HG03460 (cell line): ENCODE data around the gene GJC2.
A peak's percentile ranks its signal among the peaks of the same experiment; 100 is the strongest.
"Not testable (repeated sequence)": the region's sequence is repeated elsewhere in the genome, so short reads cannot be mapped to it uniquely, and the experiment has no call there.

ENCODE experiments used
- ATAC-seq: cut with Tn5 transposase; IDR thresholded peaks from one replicate; pipeline ENCODE4 v1.9.1; 2021; ENCODE audit not compliant: unreplicated experiment

The GJC2 gene

DNA sequence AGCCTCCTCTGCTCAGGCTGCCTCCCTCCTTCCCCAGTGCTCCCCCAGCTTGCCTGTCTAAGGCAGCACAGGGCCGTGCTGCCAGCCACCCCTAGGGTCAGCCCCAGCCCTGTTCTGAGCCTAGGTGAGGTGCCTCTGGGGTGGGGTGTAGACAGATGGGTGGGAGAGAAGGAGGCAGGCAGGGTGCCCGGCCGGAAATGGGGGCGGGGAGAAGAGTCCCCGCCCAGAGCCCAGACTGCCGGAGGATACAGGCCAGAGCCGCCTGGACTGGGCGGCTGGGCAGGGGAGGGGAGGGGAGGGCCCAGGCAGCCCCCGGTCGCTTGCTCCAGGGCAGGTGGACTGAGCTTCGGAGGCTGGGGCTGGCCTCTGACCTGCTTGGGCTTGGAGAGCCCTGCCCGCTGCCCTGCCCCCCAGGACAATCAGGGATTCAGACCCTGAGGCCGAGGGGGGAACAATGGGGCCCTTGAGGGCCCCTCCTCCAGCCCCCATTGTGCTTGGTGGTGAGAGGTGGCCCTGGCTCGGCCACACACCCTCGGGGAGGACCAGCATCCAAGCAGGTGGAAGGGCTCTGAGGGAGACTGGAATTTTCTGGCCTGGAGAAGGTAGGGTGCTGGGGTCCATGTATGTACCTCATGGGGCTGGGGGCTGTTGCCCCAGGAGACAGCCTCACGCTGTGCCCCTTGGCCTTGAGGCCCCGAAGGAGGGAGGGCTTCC, at the start of gene GJC2:
GJC2 (plus strand) TSS at position 525 of the 714 bp plus-strand sequence. CDS start 7,829 bp downstream, outside the sequence.
- ATAC-seq, result no peak

DNA sequence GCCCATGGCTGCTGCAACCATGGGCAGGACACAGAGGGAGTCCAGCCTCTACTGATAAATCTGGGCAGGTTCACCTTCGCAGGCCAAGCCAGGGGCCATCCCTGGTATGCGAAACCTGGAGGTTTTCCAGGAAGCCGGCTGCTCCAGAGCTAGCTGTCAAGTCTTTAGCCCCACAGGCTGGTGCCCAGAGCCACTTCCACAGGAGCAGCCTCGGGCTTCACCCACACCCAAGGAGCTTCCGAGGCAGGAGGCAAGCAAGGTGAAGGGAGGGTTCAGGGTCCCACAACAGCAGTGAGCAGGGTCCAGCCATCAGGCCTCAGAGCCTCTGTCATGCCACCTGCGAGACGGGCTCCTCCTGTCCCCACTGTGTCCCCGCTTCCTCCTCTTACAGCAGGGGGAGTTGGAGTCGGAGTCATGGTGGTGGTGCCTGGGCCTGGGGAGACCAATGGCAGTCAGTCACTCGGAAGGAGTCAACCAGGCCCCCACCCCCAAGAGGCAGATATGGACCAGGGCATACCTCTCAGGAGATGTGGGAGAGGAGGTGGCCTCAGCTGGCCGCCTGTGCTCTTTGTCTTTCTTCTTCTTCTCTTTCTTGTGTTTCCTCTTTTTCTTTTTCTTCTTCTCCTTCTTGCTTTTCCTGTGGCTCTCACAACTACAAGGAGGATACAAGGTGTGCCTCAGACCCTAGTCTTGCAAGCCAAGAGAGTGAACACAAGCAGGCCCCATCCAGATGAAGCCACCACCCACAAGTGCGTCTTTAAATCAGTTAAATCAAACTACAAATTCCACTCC, 48.7 kb upstream of the GJC2 start:
- no peak for ATAC-seq

DNA sequence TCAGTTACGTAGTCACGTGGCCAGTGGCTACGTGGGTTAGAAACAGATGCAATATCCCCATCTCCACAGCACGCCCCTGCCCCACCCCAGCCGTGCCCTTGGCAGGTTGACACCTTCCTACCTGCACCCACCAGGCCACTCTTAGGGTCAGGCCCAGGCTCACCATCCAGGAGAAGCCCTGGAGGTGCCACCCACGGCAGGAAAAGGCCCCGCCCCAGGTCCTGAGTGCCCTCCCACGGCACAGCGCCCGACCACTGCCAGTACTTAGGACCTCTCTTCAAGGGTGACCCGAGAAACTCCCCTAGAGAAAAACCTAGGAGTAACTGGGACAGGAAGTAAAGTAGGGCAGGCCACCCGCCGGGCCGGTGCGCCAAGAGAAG, 48.1 kb upstream of the GJC2 start:
- ATAC-seq, result no peak

DNA sequence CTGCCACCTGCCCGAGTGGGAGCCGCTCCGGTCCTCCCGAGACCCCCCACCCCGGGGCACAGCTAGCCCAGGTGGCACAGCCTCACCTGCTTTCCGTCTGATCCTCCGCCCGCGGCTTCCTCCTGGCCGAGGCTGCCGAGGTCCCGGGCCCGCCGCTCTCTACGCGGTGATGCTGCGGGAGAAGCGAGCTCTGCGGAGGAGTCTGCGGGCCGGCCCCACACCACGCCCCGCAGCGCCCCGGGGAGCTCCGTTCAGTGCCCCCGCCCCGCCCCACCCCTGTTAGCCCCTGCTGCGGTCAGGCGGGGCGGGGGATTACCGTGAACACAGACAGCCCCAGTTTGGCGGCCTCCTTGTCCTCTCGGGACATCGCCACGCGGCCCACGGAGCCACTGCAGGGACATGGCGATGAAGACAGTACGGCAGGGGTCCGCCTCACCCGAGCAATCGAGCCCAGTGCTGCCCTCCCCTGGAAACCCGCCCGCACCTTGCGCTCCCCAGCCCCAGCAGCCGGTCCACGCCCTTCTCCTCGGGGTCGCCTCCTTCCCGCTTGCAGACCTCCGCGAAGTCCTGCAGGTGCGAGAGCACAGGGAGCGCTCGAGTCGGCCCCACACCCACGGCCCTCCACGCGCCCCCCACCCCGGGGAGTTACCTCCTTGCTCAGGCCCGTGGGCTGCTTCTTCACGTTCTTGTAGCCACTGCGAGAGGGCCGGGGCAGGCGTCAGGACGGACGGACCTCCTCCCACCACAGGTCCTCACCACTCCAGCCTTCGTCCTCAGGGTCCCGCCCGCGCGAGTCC, 47.5 kb upstream of the GJC2 start:
- peak; percentile 26 for ATAC-seq

DNA sequence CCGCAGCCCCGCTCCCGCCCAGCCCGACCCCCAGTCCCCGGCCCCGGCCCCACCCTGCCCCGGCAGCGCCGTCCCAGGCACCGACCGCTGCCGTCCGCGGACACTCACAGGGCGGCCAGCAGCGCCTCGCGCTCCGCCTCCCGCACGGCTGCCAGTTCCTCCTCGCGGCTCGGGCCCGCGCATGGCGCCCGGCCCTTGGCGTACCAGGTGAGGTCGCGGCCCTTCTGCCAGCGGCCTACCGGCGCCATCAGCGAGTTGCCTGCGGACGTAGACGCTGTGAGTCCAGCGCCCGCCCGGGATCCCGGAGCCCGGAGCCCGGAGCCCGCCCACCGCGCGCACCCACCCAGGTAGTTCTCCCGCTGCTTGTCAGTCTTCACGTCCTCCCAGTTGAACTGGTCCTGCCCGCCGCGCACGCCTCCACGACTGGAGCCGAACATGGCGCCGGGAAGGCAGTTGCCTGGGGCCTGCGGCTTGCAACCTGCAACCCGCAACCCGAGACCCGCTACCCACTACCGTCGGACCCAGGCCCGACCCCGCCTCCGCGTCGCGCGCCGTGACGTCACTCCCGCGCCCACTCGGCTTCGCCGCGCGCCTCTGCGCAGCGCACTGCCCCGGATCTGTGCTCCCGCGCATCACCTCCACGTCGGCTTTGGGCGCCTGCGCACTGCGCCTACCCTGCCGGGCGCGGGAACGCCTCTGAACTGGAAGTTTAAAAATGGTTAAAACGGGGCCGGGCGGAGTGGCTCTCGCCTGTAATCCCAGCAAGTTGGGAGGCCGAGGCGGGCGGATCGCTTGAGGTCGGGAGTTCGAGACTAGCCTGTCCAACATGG, 46.7 kb upstream of the GJC2 start, which contains the start of gene C1orf35:
C1orf35 (minus strand) TSS at position 535 of the 830 bp plus-strand sequence; CDS start at position 437, 98 bp downstream.
- ATAC-seq, result peak; percentile 55

DNA sequence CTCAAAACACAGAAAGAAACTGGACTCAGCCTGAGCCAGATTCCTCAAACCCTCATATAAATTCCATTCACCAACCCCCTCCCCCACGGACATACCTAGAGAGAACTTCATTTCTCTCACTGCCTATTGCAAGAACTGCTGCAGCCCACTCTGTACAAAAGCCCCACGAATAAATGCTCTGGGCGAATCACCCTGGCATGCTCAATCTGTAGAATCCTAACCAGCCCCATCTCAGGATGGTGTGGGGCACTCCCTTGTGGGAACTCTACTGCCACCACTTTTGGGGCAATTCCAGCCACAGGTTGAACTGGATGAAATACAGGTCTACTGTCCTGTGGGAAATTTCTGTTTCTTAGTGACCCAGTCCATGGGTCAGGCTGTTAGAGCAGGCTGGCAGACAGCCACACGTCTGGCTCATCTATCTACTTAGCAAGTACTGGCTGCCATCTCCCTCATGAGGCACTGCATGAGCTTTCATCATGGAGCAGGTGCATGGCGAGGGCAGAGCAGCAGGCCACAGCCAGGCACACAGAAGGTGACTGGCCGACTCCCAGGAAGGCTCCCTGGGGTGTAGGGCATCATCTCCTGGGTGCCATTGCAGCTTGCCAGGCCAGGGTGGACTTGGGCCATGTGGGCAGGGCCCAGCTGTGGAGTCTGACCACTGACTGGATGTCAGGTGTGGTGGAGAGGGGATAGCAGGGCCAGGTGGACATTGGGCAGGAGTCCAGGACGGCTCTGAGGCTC, 45.0 kb upstream of the GJC2 start:
- ATAC-seq, result no peak

DNA sequence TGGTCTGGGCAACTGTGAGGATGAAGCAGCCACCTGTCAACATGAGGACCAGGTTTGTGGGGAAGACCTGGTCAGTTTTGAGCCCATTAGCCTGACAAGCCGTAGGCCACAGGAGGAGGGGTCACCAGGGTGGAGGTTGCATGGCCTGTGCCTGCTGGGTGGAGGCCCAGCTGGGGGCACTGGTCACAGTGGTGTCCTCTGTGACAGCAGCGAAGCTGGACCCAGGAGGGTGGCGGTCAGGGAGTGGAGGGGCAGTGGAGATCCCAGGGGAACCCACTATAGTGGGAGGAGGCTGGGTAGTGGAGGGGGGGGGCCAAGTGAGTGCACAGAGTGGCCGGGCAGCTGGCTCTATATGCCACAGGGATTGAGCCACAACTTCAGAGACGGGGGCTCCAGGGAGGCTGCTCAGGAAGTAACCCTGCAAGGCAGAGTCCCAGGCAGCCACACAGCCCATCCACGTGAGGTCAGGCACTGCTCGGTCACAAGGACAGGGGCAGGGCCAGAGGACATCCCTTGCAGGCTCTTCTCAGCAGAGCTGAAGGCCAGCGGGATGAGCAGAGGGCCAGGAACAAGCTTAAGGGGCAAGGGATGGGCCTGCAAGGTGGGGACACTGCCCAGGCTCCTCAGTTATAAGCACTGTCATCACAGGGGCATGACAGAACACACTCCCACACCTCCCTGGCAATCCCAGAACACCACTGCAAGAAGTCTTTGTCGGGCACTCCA, 44.3 kb upstream of the GJC2 start:
- ATAC-seq, result no peak

DNA sequence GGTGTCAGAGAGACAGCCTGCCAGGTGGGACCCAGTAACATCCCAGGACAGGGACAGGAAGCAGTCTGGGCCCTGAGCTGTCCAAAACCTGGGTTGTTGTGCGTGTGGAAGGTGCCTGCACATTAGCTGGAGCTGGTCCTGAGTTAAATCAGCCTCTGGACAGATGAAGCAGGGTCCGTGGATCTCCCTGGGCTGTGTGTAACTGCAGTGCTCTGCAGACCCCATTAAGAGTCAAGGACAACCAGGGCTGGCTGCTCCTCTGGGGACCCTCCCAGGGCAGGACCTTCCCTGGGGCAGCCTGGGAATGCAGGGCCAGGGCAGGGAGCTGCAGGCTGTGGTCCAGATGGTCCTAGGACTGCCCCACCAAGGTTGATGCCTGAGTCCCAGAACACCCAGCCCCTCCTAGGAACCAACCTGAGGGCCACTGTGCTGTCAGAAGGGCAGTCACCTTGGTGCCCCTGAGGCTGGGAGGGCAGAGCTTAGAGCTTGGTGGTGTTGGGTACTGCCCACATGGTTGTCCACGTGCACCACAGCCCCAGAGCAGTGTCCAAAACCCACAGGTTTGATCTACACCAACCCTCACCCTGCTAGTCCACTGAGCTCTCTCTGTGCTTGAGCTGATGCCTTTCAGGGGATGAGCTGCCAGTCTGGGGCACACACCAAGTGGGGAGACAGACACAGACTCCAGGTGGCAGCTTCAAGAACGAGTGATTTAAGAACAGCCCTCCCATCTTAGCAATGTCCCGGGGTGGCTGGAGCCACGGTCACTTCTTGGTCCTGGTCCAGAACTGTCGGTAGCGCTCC, 43.5 kb upstream of the GJC2 start:
- ATAC-seq, result no peak

DNA sequence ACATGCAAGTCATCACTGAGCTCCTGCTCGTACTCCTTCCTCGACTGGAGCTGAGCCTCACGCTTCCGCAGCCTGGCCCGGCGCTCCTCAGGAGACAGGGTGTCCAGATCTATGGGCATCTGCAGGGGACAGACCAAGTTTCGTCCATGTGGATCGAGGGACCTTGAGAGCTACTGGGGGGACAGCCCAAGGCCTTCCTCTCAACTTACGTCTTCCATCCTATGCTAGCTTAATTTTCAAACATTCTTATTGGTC, 43.0 kb upstream of the GJC2 start:
- no peak for ATAC-seq

DNA sequence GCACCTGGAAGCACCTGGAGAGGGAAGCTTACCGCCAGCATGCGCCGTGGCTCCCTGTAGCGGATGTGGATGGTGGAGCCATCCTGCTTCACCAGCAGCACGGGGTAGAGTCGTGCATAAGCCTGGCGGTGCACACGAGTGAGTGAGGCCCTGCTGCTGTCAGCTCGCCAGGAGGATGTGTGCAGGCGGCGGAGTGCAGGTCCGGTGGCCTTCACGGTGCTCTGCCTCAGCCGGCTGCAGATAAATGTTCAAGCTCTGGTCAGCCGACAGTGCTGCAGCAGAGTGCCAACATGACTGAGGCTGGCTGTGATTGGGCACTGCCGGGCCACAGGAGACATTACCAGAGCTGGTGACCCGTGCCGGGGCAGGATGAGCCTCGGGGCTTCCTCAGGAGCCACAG, 42.1 kb upstream of the GJC2 start:
- no peak for ATAC-seq

DNA sequence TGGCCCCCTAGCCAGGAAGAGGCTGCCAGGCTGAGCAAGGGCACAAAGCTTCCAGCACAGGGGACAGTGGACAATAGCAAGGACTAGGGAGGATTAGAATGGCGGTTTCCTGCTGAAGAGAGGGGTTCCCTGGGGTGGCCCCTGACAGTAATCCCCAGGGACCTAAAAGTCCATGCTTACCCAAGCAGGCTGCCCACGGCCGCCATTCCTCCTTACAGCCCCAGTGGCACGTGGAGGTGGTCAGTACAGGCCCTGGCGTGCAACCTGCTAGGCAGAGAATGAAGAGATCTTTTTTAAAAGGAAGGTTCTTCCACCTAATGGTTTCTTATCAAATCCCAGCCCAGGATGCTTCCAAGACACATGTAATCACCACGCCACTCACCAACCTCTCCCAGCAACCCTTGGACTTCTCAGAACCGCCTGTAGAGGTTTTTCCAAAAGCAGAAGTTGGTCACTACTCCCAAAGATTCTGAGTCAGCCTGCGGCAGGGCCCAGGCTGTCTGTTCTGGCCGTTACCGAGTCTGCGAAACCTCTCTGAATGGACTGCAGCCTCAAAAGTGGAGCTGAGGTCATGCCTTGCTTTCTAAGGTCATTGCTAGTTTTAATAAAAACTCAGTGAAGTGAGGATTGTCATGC, 41.6 kb upstream of the GJC2 start:
- no peak for ATAC-seq

DNA sequence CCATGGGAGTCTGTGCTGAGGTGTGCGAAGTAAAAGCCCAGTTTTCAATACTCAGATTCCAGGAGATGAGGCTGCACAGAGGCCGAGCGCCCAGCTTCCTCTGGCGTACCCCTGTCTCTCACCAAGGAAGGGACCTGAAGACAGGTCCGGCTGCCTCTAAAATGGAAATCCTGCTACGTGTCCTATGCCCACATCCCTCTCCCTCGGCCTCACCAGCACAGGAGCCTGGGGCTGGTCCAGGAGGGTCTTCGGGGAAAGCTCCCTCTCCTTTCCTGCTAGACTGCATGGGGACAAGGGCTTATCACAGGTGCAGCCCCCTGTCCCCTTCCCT, 41.0 kb upstream of the GJC2 start:
- no peak for ATAC-seq

DNA sequence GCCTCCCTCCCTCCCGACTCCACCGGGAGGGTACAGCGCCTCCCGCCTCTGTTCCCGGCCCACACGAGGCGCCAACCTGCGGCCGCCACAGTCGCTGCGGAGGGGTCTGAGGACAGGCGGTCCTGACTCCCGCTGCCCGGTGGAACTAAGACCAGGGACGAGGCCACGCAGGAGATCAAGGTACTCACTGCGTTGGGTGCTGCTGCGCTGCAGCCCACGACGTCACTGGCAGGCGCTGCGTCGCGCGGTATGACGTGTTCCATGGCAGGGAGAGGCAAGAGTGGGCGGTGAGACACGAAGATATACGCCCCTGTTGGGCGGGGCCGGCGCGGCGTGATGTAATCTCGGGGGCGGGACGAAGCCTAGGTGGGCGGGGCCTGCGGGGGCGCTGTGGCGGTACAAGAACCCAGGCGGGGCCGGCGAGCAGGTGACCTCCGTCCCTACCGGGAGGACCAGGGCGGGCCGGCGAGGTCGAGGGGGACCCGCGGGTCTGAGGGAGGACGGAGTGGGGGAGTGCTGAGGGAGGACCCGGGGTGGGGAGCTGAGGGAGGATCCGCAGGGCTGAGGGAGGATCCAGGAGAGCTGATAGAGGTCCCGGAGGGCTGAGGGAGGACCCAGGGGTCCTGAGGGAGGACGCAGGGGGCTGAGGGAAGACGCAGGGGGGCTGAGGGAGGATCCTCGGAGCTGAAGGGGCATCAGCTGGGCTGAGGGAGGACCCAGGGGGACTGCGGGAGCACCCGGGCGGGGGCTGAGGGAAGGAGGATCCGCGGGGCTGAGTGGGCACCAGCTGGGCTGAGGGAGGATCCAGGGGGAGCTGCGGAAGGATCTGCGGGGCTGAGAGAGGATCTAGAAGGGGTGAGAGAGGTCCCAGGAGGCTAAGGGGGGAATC, 40.4 kb upstream of the GJC2 start, which contains the start of gene MRPL55:
MRPL55 (minus strand) TSS at position 227 of the 889 bp plus-strand sequence. CDS start 1,039 bp downstream, outside the sequence.
- ATAC-seq, result peak; percentile 88

DNA sequence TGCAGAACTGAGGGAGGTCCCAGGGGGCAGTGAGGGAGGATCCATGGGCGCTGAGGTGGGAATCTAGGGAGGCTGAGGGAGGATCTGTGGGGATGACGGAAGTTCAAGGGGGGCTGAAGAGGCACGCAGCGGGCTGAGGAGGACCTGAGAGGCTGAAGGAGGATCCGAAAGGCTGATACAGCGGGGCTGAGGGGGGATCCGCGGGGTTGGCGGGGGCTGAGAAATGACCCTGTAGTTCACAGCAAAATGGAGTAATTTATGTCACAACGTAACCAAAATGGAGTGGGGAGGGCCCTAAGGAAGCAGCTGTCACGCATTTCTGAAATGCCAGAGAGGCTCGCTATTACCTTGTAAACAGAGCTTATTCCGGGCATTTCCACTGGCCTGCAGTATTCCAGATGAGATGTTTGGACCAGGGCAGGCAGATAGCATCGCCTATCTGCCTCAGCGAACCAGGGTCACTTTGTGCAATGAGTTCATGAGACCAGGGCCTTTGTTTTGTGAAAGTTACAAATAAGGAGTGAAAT, 39.7 kb upstream of the GJC2 start:
- ATAC-seq, result no peak

DNA sequence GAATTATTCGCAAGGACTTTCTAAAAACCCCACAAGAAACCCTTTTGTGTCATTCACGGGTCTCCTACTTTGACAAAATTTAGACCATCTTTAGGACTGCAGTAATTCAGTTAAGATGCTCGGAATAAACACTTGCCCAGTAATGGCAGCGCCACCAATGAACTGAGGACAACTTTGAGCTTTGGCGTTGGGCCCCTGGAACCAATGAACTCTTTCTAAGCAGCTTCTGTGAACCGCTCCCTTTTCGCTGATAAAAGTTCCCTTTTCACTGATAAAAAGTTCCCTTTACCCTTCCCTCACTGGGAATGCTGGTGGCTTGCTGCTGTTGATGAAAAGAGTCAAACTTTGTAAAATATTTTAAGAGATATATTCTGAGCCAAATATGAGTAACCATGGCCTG, 39.2 kb upstream of the GJC2 start:
- no peak for ATAC-seq

DNA sequence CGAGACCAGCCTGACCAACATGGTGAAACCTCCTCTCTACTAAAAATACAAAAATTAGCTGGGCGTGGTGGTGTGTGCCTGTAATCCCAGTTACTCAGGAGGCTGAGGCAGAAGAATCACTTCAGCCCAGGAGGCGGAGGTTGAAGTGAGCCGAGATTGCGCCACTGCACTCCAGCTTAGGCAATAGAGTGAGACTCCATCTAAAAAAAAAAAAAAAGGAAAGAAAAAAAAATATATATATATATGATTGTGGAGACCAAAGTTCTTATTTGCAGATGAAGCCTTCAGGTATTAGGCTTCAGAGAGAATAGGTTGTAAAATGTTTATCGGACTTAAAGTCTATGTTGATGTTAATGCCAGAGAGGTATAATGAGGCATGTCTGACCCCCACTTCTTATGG, 38.4 kb upstream of the GJC2 start:
- not testable (repeated sequence) for ATAC-seq

DNA sequence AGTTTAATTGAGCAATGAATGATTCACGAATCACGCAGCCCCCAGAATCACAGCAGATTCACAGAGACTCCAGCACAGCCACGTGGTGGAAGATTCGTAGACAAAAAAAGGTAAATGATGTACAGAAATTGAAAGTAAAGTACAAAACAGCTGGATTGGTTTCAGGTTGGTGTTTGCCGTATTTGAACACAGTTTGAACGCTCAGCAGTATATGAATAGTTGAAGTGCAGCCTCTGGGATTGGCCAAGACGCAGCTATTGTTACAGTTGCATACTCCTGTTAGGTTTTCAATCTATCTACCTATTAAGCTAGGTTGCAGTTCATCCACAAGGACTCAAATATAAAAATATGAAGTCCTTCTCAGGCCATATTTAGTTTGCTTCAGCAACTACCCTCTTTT, 37.6 kb upstream of the GJC2 start:
- no peak for ATAC-seq
